RKO (cell line): ENCODE measurements around the gene OR51V1.
A peak's percentile ranks its signal among the peaks of the same experiment; 100 is the strongest.
"Not testable (repeated sequence)": the region's sequence is repeated elsewhere in the genome, so short reads cannot be mapped to it uniquely, and the experiment has no call there.

Source experiments
- DNase-seq: peaks from one replicate; pipeline ENCODE4 v3.0.0-alpha.2; 2016; ENCODE audit warnings: low spot score

The OR51V1 gene

GRCh38 chr11:5230266-5230665 lies 29.8 kb upstream of the OR51V1 start:
- DNase-seq, result no peak

DNA sequence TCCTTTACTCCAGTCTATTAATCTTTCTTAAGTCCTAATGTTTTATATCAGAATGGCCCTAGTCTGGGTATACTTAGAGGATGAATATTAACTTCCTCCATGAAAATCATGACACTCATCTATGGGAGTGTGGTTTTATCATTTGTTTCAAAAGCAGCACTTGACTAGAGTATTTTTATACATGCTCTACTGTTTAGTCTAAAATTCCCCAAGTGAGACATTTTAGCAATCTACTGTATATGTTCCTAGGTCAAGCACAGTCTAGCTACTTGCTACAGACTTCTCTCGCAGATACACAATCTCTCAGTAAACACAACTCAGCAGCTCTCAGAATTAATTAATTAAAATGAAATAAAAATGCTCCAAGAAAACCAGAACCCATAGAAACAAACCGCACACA lies 29.3 kb upstream of the OR51V1 start:
- no peak for DNase-seq

GRCh38 chr11:5229356-5229755 lies 28.9 kb upstream of the OR51V1 start:
- DNase-seq, result no peak

GRCh38 chr11:5228124-5228523 lies 27.6 kb upstream of the OR51V1 start:
- DNase-seq, result no peak

DNA sequence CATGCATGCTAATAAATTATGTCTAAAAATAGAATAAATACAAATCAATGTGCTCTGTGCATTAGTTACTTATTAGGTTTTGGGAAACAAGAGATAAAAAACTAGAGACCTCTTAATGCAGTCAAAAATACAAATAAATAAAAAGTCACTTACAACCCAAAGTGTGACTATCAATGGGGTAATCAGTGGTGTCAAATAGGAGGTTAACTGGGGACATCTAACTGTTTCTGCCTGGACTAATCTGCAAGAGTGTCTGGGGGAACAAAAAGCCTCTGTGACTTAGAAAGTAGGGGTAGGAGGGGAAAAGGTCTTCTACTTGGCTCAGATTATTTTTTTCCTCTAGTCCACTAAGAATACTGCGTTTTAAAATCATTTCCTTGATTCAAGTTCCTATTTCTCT lies 27.2 kb upstream of the OR51V1 start:
- no peak for DNase-seq

GRCh38 chr11:5226732-5227310 lies 26.3 kb upstream of the OR51V1 start, which contains the start of gene HBB:
Gene HBB, minus strand, starts transcription at chr11:5227071. Its CDS starts 50 bp downstream, at chr11:5227021.
- peak; percentile 79 for DNase-seq

DNA sequence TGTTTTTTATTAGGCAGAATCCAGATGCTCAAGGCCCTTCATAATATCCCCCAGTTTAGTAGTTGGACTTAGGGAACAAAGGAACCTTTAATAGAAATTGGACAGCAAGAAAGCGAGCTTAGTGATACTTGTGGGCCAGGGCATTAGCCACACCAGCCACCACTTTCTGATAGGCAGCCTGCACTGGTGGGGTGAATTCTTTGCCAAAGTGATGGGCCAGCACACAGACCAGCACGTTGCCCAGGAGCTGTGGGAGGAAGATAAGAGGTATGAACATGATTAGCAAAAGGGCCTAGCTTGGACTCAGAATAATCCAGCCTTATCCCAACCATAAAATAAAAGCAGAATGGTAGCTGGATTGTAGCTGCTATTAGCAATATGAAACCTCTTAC lies 25.0 kb upstream of the OR51V1 start:
- no peak for DNase-seq

GRCh38 chr11:5224538-5225479 lies 24.3 kb upstream of the OR51V1 start:
- no peak for DNase-seq

DNA sequence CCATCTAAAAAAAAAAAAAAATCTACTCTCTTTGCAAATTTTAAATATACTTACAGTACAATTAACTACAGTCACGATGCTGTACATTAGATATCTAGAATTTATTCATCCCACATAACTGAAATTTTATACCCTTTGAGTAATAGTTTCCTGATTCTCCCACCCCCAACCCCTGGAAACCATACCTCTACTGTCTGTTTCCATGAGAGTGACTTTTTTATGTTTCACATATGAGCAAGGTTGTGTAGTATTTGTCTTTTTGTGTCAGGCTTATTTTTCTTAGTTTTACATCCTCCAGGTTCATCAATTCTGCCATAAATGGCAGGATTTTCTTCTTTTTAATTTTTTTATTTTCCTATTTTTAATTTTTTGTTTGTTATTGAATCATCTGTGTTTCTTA lies 23.2 kb upstream of the OR51V1 start:
- no peak for DNase-seq

- DNase-seq, result no peak
Measured at GRCh38 chr11:5223146-5223545, 22.7 kb upstream of the OR51V1 start.

DNA sequence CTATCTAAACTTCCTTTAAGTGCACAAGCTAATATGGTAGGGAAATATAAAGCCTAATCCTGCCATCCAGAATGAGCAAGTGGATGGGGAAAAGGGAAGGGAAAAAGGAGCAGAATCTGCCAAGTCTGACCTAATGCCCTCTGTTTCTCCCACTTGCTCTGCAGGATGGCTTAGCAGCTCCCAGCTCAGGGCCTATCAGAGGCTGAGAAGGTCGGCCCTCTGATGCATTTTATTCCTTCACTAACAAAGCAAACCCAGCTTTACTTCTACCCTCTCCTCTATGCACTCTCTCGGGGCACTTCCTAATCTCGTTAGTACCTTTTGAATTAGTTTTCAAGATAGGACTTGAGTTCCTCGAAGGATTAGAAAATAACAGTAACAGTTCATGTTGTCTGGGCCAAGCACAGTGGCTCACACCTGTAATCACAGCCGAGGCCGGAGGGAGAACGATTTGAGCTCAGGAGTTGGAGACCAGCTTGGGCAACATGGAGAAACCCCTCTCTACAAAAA lies 9.9 kb upstream of the OR51V1 start:
- DNase-seq, result no peak

DNA sequence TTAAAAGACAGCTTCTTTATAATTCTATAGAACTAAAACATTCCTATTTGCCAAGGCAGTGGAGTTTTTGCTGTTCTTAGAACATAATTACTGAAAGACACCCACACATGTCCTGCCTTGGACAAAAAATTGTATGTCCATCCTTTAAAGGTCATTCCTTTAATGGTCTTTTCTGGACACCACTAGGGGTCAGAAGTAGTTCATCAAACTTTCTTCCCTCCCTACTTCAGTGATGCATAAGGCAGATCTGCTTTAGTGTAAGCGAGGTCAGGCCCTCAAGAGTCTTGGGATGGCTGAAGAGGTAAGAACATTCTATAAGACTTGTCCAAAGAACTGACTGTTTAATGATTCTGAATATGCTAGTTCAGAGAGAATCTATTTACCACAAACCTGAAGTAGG lies 4.3 kb upstream of the OR51V1 start:
- peak; percentile 83 for DNase-seq

- no peak for DNase-seq
Measured at GRCh38 chr11:5203366-5203765, 2.9 kb upstream of the OR51V1 start.

GRCh38 chr11:5198285-5198684 lies 2.2 kb downstream of the OR51V1 start:
- DNase-seq, result no peak

- DNase-seq, result no peak
Measured at GRCh38 chr11:5197536-5197935, 2.9 kb downstream of the OR51V1 start.

DNA sequence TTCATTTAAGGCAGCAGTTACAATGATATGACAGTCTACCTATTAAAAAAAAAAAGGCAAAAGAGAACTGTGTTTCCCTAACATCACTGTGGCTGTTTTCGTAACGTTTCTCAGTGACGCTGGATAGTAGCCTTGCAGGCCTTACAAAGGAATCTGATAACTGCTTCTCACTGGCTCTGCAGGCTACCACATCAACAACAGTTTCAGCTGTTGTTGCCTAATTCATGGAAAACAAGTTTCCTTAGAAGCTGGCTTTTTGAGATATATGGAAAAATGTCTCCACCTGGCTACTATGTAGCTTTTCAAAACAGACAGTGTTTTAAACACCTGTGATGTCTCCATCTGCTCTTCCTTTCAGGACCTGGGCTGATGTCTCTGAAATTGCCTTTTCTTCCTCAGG lies 3.8 kb downstream of the OR51V1 start:
- no peak for DNase-seq

- no peak for DNase-seq
Measured at GRCh38 chr11:5196067-5196466, 4.4 kb downstream of the OR51V1 start.

GRCh38 chr11:5192738-5193137 lies 7.7 kb downstream of the OR51V1 start:
- no peak for DNase-seq

DNA sequence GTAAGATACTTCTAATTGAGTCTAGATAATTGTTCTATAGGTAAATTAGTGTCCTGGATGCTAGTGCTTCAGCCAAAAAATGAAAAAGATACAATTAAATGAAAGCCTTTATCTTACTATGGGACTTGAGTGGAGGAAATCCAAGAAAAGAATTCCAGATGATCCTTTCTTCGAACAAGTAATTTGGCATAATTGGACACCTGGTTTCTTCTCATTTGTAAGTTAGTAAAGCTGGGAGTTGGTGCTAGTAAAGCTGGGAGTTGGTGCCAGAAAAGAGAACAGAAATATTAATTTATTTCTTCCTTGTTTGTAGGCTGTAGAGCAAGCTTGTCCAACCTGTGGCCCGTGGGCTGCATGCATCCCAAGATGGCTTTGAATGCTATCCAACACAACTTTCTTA lies 12.3 kb downstream of the OR51V1 start:
- no peak for DNase-seq

DNA sequence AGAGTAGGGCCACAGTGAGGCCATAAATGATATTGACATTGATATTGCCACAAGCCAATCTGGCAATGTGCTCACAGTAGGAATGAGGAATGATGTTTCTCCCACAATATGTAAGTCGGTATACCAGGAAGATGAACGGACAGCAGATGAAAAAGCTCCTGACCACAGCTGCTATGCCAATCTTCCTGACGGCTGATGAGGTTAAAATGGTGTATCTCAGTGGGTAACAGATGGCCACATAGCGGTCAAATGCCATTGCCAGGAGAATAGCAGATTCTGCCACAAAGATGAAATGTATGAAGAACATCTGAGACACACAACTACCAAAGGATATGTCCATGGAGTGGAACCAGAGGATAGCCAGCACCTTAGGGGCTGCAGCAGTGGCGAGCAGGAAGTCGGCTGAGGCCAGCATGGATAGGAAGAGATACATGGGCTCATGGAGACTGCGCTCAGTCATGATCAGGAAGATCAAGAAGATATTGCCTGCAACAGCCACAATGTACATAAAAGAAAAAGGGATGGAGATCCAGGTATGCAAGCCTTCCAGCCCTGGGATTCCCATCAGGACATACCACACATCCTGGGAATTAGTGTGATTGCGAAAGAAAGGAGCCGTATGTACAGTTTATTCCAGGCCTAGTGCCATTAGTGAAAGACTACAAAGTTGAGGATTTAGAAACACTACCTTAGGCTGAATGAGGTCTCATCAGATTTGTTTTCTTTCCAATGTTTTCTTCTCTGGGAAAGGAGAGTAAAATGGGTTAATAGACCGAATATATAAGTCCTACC lies 22.2 kb downstream of the OR51V1 start:
- no peak for DNase-seq

DNA sequence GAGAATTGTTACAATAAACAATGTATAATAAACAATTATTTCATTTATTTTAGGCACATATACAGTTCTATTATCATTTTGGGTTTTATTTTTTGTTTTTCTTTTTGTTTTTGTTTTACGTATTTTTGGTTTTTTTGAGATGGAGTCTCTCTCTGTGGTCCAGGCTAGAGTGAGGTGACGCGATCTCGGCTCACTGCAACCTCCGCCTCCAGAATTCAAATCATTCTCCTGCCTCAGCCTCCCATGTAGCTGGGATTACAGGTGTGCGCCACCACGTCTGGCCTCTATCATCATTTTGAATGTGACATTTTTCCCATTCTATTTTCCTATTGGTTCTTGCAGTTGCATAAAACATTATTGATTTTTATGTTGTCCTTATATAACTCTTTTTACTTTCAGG lies 25.5 kb downstream of the OR51V1 start:
- no peak for DNase-seq

GRCh38 chr11:5171856-5172255 lies 28.6 kb downstream of the OR51V1 start:
- DNase-seq, result no peak

DNA sequence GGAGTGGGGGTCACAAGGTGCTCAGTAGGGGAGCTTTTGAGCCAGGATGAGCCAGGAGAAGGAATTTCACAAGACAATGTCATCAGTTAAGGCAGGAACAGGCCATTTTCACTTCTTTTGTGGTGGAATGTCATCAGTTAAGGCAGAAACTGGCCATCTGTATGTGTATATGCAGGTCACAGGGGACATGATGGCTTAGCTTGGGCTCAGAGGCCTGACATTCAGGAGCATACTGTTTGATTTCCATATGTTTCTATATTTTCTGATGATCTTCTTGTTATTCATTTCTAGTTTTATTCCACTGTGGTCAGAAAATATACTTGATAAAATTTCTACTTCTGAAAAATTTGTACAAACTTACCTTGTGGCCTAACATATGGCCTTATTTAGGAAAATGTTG lies 34.6 kb downstream of the OR51V1 start:
- not testable (repeated sequence) for DNase-seq
